GM21786 (cell line): ENCODE data around the gene BAD.
A peak's percentile ranks its signal among the peaks of the same experiment; 100 is the strongest.

Experiments
- ATAC-seq: cut with Tn5 transposase; IDR thresholded peaks from one replicate; pipeline ENCODE4 v1.9.1; 2021; ENCODE audit not compliant: unreplicated experiment

BAD gene

DNA sequence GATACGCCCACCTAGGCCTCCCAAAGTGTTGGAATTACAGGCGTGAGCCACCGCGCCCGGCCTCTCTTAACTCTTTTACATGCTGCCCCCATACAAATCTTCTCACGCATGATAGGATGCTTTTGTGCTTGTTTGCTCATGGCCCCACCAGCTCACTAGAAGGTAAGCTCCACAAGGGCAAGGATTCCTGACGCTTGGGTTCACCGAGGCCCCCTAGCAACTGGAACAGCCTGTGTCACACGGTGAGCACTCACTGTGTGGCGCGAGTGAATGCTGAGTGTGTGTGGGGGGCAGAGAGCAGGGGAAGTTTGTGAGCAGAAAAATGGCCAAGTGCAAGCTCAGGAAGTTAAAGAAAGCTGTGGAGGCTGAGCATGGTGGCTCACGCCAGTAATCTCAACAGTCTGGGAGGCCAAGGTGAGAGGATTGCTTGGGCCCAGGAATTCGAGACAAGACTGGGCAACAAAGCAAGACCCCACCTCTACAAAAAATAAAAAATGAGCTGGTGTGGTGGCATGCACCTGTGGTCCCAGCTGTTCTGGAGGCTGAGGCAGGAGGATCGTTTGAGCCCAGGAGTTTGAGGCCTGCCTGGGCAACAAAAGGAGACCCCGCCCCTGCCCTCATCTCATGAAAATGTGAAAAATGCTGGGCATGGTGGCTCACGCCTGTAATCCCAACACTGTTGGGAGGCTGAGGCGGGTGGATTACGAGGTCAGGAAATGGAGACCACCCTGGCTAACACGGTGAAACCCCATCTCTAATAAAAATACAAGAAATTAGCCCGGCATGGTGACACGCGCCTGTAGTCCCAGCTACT lies 2.3 kb downstream of the BAD start:
- ATAC-seq = no peak

DNA sequence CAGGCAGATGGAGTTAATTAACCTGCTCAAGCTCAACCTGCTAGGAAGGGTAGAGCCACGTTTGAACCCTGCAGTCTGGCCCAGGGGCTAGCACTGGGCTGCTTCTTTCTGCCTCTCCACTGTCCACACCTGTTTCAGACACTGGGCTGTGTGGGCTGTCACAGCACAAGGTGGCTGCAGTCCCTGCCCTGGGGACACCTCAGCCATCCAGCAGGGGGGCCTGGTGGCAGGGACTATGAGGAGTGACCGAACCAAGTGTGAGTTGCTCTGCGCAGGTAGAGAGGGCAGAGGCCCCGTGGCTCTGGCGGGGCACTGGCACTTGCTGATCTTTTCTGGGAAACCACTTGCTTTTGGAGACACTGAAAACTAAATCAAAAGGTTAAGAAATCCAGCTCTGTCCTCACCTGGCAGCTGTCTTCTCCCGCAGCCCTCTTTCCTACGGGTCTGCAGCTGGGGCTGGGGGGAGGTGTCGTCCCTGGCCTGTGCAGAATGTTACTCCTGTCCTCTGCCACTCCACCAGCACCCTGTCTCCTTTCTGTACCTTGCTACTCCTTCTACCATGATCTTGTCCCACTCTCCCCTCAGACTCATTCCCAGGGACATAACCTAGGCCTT lies 5.8 kb downstream of the BAD start:
- ATAC-seq = no peak

DNA sequence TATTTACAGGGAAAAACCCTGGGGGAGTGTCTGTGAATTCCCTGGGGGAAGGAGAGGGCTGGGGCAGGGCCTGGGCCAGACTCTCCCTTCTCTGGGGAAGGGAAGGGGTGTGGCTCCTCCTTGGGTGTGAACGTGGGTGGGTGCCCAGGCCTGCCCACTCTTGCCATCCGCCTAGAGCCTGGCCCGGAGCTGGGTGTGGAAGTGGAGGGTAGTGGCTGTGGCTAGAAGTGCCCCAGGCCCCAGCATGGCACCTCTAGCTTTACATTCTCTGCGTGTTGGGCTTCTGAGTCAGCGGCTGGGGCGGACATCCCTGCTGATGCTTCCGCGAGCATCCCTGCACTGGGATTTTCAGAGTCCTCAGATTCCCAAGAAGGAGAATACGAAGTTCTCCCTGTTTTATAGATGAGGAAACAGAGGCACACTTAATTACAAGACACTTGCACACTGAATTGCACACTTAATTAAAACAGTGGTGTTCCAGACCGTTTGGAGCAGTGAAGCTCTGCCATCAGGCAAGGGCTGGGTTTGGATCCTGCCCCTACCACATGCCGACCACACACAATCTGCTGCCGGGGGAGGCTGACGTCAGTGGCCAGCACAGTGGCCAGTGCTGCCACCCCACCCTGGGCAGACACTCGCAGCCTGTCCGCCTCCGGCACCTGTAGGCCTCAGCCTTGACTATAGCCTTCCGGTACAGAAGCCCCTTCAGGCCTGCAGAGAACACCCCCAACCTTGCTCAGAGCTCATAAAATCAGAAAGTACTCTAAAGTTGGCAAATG lies 7.6 kb downstream of the BAD start:
- ATAC-seq = no peak

DNA sequence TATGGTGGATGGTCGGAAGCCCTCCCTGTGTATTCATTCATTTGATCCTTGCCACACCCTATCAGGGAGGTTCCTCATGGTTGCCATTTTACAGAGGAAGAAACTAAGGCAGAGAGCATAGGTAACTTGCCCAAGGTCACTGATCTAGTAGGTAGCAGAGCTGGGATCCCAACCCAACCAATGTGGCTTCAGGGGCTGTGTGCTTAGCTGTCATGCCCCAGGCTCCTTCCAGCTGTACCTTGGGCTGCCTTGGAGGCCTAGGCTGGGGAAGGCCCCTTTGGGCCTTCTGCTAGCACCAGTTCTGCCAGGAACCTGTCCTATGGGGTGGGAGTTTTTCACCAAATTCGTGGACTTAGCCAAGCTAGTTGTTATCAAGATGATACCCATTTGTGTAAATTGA lies 8.6 kb downstream of the BAD start:
- no peak for ATAC-seq

DNA sequence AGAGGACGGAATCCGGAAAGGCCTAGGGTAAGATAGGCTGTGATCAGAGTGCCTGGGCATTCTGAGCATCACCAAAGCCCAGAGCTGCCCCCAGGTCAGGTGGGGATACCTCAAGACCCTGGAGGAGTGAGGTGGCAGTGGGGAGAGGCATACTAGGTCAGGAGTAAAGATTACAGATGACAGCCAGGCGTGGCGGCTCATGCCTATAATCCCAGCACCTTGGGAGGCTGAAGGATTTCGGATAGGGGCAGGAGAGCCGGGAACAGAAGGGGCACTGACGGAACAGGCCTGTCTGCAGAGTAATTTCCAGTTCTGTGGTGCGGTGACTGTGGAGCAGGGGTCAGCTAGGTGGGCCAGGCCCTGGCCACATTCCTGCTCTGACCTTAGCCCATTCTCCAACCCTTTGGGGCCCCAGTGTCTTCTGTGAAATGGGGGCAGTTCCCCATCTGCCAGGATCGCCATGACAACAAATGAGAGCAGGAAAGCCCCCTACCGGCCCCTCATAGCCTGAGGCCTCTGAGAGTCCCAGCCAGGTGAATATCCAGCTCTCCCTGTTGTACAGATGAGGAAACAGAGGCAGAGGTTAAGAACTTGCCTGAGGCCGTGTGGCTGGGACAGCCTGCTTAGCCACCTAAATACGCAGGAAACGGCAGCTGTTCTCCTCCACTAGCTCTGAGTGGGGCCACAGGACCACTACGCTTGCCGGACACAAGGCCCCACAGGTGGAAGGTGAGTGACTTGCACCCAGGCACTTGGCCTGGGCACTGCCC lies 9.2 kb downstream of the BAD start:
- no peak for ATAC-seq

DNA sequence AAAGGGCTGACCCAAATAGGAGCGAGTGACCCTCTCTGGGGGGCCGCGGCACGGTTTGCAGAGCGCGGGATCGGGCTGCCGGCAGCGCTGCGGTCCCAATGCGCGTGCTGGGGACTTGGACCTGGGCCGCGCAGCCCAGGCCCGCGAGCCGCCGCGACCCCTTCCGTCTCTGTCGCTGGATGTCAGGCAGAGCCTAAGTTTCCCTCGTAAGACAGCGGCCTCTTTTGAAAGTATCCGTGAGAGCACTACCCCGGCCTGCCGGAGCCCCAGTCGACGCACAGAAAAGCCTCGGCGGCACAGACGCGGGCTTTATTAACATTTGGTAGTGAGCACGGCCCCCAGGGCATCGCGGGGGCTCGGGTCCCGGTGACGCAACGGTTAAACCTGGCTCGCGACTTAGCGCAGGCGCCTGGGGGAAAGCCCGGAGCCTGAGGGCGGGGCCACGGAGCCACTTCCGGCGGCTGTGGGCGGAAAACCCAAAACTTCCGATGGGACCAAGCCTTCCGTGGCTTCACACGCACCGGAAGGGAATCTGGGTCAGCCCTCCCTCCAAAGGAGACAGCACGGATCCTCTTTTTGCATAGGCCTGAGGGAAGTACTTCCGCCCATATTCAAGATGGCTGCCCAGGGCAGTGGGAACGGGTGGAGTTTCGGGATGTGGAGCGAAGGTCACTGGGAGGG lies 14.8 kb downstream of the BAD start:
- peak; percentile 69 for ATAC-seq

DNA sequence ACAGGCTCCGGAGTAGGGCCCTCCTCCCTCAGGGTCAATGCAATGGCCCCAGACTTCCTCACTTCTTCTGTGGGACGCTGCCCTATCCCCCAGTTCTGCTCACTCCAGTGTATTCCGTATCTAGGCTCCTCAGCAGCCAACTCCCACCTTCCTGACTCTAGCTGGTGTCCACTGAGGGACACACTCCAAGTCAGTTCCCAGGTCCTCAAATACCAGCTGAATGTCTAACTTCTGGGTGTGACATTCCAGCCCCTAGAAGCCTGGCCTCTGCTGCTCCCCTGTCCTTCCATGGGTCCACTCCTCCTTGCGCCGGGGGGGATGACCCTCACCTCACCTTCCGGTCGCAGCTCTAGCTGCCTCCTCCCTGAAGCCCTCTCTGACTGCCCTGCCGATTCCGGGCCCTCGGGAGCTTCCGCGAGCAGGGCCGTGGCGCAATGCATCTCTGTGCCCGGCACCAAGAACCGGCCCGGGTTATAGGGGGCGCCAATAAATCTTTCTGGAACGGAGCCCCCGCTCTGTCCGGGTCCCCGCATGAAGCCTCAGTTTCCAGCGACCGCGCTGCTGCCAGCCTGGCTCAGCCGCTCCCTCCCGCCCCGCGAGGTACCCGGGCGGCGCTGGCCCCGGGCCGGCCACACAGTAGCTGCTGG lies 15.4 kb downstream of the BAD start:
- peak; percentile 19 for ATAC-seq

DNA sequence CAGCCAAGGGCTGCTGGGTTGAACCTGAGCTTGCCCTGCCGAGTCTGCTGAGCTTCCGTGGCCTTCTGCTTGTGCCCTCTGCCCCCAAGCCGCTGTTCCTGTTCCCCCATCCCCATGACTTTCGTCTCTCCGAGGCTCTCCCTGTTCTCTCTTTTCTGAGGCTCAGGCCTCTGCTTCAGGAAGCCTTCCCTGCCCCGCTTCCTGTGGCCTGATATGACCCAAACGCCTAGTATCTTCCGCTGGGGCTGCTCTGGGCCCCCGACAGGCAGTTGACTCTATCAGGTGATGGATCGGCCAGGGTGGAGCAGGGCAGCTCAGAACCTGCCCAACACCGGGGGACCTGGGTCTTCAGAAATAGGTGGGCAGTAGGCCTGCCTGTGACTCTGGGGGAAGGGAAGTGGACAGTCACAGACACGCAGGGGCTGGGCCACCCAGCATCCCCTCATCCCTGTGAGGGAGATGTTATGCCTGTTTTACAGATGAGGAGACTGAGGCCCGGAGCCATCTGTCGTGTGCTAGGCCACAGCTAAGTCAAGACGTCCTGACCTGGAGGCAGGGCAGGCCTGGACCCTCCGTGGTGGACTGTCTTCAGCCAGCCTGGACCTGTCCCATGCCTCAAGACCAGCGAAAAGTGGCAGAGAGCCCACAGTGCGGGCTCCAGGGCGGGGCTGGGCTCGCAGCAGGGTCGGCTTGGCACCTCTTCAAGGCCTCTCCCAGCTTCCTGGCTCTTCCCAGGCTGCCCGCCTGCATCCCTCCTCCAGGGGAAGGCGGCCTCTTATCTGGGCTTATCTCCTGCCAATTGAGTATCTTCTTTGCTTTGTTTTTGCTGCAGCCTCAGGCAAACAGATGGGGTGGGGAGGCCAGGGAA lies 16.2 kb downstream of the BAD start:
- no peak for ATAC-seq

DNA sequence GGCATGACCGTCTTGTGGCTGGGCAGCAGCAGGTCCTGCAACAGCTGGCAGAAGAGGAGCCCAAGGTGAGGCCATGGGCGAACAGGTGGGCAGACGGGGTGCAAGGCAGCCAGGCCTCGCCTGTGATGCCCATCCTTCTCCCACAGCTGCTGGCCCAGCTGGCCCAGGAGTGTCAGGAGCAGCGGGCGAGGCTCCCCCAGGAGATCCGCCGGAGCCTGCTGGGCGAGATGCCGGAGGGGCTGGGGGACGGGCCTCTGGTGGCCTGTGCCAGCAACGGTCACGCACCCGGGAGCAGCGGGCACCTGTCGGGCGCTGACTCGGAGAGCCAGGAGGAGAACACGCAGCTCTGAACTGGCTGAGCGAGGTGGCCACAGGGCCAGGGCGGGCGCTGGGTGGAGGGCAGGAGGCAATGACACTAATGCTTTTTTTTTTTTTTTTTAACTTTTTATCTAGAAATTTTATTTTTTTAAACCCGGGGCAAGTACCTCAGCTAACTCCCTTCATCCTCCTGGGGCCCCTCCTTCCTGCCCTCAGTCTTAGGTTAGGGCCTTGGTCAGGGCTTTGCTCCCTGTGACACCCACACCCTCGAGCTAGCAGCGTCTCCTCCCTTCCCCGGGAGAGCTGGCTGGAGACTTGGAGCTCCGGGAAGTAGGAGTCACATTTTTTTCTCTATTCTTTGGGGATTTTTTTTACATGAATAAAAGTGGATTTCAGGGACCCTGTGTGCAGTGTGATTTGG lies 17.1 kb downstream of the BAD start:
- ATAC-seq = no peak

DNA sequence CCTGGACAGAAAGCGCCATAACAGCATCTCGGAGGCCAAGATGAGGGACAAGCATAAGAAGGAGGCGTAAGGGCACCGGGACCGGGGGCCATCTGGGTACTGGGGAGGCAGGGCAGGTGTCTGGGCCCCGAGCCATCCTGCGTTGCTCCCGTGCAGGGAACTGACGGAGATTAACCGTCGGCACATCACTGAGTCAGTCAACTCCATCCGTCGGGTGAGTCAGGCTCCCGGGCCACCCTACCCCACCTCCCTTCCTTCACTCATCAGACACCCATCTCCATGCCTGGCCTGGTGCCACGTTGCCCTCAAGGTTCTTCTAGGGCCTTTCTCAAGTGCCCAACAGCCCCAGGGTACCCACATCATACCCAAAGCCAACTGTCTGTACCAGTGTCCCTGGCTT lies 18.1 kb downstream of the BAD start:
- no peak for ATAC-seq

DNA sequence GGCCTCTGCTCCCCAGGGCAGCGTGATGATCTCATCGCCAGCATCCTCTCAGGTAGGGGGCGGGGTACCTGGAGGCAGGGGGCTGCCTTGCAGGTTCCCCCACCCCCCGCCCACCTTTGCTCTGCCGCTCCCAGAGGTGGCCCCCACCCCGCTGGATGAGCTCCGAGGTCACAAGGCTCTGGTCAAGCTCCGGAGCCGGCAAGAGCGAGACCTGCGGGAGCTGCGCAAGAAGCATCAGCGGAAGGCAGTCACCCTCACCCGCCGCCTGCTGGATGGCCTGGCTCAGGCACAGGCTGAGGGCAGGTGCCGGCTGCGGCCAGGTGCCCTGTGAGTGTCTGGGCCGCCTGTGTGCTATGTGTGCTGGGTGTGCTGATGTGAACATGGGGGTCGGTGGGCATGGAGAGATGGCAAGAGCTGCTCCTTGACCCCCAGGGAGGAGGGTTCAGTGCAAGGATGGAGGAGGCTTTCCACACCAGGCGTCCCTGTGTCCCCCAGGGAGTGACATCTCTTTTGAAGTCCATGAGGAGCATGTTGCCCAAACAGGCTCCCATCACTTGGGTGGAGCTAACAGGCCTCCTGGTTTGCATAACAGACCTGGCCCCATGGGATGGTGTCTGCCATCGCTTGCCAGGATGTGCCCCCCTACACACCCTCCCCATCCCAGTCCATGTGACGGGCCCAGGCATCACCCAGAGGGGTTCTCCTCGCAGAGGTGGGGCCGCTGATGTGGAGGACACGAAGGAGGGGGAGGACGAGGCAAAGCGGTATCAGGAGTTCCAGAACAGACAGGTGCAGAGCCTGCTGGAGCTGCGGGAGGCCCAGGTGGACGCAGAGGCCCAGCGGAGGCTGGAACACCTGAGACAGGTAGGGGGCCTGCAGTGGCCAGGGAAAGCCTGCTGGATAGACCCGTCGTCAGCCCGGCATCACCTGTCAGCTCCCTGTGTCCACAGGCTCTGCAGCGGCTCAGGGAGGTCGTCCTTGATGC lies 19.0 kb downstream of the BAD start:
- no peak for ATAC-seq

DNA sequence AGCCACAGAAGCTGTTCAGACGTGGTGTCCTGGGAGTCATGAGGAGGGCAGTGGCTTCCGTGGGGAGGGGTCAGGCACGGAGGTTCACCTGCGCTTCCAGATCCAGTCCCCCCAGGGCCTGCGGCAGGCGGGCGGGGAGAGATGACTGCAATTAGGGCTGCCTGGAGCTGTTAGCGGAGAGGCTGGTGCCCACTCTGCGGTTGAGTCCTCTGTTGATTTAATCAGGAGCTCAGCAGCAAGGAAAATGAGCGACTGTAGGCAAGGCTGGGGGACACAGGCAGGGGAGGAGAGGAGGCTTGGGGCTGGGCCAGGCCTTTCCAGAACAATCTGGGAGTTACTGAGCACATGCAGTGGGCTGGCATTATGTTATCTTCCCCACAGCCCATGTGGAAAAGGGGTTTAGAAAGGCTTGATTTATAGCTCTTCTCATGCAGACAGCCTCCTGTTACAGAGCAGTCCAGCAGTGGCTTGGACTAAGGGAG lies 20.1 kb downstream of the BAD start:
- ATAC-seq = no peak

DNA sequence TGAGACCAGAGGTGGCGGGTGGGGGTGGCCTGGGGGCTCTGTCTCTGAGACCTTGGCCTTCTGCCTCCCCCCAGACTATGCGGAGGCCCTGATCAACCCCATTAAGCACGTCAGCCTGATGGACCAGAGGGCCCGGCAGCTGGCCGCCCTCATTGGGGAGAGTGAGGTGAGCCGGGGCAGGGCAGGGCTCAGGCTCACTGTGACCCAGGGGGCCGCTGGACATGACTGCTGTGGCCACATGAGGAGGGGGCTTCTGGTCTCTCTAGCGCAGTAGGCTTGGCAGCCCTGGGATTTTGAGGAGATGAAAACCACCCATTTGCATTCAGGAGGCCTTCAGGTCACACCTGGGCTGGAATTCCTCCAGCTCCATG lies 20.5 kb downstream of the BAD start:
- no peak for ATAC-seq

DNA sequence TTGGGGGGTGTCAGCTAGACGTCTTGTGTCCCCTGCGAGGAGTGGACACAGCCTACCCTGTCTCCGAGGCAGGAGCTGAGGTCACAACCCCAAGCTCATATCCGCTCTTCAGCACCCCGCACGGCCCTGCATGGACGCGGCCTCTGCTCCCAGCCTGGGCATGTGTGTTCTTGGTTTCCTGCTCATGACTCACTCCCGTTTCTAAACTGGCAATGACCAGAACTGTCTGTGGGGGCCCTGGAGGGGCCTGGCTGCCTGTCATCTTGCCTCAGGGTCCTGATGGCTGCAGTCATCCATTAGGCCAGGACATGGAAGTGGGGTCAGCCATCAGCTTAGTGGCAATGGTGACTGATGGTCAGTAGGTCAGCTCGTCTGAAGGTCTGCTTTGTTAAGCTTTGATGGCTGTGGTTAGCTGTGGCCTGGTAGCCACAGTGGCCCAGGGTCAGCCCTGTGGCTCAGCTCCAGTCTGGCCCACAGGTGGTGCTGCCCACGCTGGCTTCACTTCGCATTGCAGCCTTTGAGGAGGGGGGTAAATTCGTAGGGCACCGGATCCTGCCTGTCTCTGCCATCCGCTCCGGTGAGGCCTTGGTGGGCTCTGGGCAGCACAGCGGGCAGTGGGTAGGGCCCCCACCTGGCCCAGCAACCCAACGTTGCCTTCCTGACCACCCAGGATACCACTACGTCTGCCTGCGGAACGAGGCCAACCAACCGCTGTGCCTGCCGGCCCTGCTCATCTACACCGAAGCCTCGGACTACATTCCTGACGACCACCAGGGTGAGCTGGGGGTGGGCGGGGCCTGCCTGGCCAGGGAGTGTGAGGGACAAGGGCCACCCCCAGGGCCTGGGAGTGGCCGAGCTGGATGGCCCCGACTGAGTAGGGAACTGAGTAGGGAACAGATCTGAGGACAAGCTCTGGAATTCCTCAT lies 21.2 kb downstream of the BAD start:
- no peak for ATAC-seq

DNA sequence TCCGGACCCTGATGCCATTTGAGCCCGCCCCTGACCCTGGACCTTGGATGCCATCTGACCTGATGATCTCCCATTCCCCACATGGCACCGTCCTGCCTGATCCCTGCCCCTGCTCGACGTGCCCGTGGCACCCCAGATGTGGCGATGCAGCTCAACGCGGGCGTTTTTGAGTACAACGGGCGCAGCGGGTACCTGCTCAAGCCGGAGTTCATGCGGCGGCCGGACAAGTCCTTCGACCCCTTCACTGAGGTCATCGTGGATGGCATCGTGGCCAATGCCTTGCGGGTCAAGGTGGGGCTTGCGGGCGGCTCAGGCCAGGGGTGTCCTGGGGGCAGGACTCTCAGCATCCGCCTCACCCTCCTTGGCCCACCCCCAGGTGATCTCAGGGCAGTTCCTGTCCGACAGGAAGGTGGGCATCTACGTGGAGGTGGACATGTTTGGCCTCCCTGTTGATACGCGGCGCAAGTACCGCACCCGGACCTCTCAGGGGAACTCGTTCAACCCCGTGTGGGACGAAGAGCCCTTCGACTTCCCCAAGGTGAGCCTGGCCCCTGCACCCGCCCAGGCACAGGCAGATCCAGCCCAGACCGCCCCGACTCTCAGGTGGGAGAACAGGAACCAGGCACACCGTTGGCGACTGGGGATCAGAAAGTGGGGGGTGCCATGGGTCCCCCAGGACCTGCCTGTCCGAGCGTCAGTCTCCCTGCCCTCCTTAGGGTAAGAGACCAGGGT lies 22.0 kb downstream of the BAD start:
- no peak for ATAC-seq
